ENCODE measurements around the gene FAM163B. TPM values are rescaled to one million over a fixed set of nuclear protein-coding genes. Genes with fewer than 3 reads are reported as not detected.
"Not testable (repeated sequence)": the region's sequence is repeated elsewhere in the genome, so short reads cannot be mapped to it uniquely, and the experiment has no call there.

The FAM163B gene
- total RNA-seq, 2 experiments from 2014 or later = not detected

DNA sequence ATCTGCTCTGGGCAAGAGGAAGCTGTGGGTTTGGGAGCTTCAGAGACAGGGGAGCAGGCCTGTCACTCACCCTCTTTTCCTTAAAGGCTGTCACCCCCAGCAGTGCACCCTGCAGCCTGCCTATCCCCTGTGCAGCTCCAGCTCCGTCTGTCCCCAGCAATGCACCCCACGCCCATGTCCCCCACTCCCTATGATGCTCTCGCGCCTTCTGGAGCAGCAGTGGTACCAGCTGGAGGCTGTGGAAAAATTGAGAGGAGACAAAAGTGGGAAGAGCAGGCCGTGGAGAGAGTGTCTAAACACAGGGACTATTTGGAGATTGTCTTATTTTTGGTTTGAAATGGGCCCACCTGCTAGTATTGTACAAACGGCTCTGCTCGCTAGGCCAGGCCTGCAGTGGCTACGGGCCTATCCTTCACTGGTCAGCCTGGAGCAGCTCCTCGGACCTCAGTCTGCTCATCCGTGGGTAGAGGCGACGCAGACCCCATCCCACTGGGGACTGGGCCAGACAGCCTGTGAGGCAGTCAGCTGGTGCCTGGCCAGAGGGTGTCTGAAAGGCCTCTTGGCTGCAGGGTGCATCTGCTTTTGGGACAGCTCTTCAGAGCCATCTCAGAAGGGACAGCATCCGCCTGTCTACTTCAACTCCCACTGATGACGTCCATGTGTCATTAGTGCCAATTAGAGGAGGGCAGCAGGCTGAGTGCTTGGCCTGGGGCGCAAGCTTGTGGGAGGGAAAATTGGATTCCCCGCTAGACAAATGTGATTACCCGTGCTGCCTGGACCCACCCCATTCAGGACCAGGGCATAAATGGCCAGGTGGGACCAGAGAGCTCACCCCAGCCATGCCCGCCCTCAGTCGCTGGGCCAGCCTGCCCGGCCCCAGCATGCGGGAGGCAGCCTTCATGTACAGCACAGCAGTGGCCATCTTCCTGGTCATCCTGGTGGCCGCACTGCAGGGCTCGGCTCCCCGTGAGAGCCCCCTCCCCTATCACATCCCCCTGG lies 26.6 kb upstream of the FAM163B start, which contains the start of gene DBH:
DBH (plus strand) TSS at position 831 of the 999 bp plus-strand sequence; CDS start at position 840, 9 bp downstream.
- Mint-ChIP-seq H3K36me3 (no peaks in the 10 kb centered on the region), H3K27me3 (peaks cover 8% of the 10 kb centered on the region), H3K4me3 (no peak within 1 kb of the TSS), H3K9me3 (no peaks in the 10 kb centered on the region), H3K27ac (no peak within 1 kb of the TSS), H3K4me1 (no peaks in the 10 kb centered on the region)
- DNase-seq (no peak), ATAC-seq (ENCODE audit: low read depth) (no peak)
- POLR2A ChIA-PET = no interaction called here

DNA sequence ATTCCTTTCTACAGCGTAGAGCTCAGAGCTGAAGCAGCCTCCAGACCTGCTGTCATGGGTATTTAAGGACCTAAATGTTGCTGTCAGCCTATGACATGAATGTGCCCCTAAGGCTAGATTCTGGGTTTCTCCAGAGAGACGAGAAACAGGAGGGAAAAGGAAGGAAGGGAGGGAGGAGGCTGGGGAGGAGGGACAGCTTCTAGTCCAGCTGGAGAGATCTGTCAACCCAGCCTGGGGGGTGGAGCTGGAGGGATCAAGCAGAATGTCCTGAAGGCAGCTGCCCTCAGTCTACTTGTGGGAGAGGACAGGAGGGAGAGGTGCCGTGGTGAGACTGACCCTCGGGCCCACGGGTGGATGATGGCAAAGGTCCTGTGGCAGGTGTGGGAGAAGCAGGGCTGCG lies 25.9 kb upstream of the FAM163B start:
- Mint-ChIP-seq H3K4me3 (no peak overlapping the region), H3K9me3 (no peaks in the 10 kb centered on the region), H3K4me1 (no peaks in the 10 kb centered on the region), H3K27ac (no peak overlapping the region), H3K36me3 (no peaks in the 10 kb centered on the region), H3K27me3 (peaks cover 8% of the 10 kb centered on the region)
- POLR2A ChIA-PET = no interaction called here
- DNase-seq (no peak), ATAC-seq (ENCODE audit: low read depth) (no peak)

DNA sequence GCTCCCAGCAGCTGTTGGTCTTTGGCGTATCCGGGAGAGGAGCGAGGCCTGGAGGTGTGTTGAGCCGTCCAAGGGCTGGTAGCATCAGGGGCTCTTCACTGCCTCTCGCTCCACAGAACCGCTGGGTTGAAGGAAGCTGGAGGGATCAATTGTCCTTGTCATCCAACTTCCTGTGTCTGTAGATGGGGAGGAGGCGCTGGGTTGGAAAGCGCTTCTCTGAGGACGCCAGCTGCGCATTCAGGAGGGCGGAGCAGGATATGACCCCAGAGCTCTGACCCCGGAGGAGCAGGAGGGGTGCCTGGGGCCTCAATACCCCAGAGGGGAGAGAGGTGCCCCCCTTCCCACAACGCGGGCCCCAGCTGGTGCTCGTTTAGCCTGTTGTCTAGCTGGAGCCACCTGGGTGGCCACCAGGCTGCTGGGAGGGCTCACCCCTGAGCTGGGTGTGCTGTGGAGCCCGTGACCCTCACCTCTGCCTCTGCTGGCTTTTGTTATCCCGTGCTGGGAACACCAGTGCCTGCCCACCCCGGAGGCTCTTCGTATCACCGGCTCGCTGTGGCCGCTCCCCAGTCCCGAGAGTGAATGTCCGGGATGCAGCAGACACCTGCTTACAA lies 25.0 kb upstream of the FAM163B start:
- no peak overlapping the region for H3K4me3 Mint-ChIP-seq
- no peaks in the 10 kb centered on the region for H3K4me1 Mint-ChIP-seq
- H3K36me3 Mint-ChIP-seq = no peaks in the 10 kb centered on the region
- ATAC-seq (ENCODE audit: low read depth) = no peak
- H3K9me3 Mint-ChIP-seq = no peaks in the 10 kb centered on the region
- H3K27ac Mint-ChIP-seq = no peak overlapping the region
- POLR2A ChIA-PET = interaction anchor here (1.5 kb wide), 1 partner anchor 49 kb away, joined by 5 read pairs; no protein-coding TSS in a partner anchor
- peaks cover 8% of the 10 kb centered on the region for H3K27me3 Mint-ChIP-seq
- no peak for DNase-seq

DNA sequence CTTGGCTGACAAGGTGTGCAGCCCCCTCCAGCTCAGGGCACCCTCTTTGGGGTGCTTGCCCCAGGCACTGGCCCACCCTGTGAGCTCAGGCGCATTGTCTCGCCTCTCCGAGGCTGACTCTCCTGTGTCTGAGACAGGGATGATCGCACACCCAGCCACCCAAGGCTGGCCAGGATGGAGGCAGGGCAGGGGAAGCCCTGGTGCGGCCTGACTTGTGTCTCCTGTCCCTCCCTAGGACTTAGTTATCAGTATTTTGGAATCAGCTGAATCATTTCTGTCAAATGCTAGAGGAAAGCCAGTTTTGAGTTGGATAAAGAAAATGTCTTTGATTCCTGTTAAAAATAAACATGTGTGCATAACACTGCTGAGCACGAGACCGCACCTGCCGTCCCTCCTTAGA lies 24.5 kb upstream of the FAM163B start:
- H3K27ac Mint-ChIP-seq = no peak overlapping the region
- H3K27me3 Mint-ChIP-seq = peaks cover 8% of the 10 kb centered on the region
- DNase-seq (no peak), ATAC-seq (ENCODE audit: low read depth) (no peak)
- no peaks in the 10 kb centered on the region for H3K9me3 Mint-ChIP-seq
- H3K36me3 Mint-ChIP-seq = no peaks in the 10 kb centered on the region
- no peak overlapping the region for H3K4me3 Mint-ChIP-seq
- H3K4me1 Mint-ChIP-seq = no peaks in the 10 kb centered on the region
- POLR2A ChIA-PET = interaction anchor here (1.5 kb wide), 1 partner anchor 50 kb away, joined by 5 read pairs; no protein-coding TSS in a partner anchor

DNA sequence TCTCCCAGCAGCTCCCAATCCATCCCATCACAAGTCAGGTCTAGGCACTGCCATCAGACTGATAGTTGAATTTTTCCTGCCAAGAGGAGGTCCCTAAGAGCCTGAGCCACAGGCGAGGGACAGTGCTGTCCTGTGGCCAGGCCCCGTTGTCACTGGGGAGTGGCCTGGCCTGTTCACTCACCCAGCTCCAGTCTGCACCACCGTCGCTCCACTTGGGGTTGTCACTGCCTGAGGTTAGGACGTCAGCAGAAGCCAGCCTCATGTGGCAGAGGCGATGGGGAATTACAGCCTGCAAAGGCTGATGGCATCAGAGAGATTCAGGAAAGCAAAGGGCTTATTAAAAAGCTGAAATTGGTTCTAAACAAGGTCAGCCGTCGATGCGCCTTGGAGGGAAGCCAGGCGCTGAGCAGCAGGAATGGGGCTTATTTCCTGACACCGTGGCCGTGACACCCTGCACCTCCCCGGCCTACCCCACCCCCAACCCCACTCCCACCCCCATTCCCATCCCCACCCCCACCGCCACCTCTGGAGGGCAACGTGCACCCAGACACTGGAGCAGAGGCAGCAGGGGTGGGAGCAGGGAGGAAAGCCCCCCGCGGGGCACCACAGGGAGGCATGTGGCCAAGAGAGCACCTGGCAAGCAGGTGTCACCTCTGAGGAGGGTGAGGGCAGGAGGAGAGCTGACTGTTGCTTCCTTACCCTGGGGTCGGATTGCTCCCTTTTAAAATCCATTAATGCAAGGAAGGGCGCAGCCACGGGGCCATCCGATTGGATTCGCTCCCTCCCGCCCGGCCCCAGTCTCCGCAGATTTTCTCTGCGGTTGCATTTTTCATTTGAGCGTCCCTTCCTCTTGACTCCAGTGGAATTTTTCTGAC lies 23.9 kb upstream of the FAM163B start:
- Mint-ChIP-seq H3K36me3 (no peaks in the 10 kb centered on the region), H3K4me1 (no peaks in the 10 kb centered on the region), H3K9me3 (no peaks in the 10 kb centered on the region), H3K27me3 (peaks cover 8% of the 10 kb centered on the region), H3K4me3 (no peak overlapping the region), H3K27ac (no peak overlapping the region)
- DNase-seq (no peak), ATAC-seq (ENCODE audit: low read depth) (no peak)
- POLR2A ChIA-PET = interaction anchor here (1.5 kb wide), 1 partner anchor 50 kb away, joined by 5 read pairs; no protein-coding TSS in a partner anchor

DNA sequence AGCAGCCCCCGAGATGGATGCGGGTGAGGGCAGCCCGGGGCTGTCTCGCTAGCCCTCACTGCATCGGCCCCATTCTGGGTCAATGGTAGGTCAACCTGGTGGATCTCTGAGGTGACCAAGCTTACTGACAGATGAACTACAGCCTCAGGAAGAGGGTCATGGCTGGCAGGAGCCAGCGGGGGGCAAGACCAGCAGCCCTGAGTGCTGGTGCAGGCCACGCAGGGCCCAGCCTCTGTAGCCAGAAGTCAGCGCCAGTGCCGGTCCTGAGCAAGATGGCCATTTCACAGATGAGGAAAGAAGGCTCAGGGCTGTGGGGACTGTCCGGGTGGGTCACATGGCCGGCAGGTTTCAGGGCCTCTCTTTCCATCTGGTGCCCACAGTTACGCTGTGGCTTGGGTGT lies 21.9 kb upstream of the FAM163B start:
- Mint-ChIP-seq H3K27me3 (peaks cover 6% of the 10 kb centered on the region), H3K27ac (no peak overlapping the region), H3K9me3 (peaks cover 5% of the 10 kb centered on the region), H3K4me1 (no peaks in the 10 kb centered on the region), H3K4me3 (no peak overlapping the region), H3K36me3 (no peaks in the 10 kb centered on the region)
- POLR2A ChIA-PET = no interaction called here
- ATAC-seq (ENCODE audit: low read depth) (no peak), DNase-seq (no peak)

DNA sequence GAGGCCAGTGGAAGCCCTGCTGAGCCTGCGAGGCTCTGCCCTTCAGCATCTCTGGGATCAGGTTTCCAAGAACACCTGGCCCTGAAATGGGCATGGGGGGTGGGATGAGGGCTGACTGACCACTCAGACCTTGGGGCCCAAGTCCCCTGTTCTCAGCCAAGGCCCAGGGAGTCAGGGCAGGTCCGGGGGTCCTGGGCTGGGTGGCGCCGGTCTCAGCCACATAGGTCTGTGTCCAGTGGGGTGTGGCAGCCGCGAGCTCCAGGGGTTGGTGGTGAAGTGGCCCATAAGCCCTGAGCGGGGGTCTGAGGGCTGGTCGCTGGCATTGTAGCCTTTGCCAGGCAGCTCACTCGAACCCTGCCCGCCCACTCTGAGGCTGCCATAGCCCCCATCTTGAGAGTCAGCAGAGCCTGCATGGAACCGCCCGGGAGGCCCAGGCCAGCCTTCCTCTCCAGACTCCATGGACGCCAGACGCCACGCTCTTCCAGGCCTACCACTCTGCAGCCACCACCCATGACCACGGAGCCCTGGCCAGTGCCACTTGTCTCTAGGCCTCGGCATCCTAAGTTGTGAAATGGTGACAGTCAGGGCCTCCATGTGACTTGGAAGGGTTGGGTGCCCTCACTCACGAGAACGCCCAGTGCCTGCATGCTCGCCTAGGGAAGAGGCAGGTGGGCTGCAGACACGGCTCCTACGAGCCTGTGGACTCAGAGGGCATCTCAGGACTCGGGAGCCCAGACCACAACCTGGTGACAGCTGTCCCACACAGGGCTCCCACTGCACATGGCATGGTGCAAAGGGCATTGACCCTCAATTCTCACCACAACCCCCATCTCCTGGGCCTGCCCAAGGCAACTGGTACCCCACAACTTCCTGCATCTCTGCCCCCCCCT lies 20.3 kb upstream of the FAM163B start:
- Mint-ChIP-seq H3K9me3 (peaks cover 10% of the 10 kb centered on the region), H3K4me1 (no peaks in the 10 kb centered on the region), H3K36me3 (no peaks in the 10 kb centered on the region), H3K27ac (no peak overlapping the region), H3K4me3 (no peak overlapping the region), H3K27me3 (peaks cover 2% of the 10 kb centered on the region)
- ATAC-seq (ENCODE audit: low read depth) = no peak
- POLR2A ChIA-PET = no interaction called here
- no peak for DNase-seq

DNA sequence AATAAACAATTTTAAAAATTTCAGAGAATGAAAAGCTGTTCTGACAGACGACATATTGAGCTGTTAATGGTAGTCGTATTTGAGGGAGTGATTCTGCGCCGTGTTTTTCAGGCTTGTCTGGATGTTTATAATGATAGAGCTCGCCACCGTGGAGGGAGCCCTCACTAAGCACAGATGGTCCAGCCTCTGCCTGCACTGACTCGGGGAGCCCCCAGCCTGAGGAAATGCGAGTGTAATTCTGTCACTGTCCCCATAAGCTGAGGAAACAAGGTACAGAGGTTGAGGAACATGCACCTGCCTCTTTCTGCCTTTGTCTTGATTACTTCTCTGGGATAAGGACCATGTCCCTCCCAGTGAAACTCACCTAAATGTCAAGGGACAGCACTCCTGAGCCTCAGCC lies 19.6 kb upstream of the FAM163B start:
- ATAC-seq (ENCODE audit: low read depth) (no peak), DNase-seq (no peak)
- Mint-ChIP-seq H3K4me1 (no peaks in the 10 kb centered on the region), H3K27me3 (peaks cover 4% of the 10 kb centered on the region), H3K36me3 (no peaks in the 10 kb centered on the region), H3K27ac (no peak overlapping the region), H3K9me3 (peaks cover 13% of the 10 kb centered on the region), H3K4me3 (no peak overlapping the region)
- POLR2A ChIA-PET = no interaction called here

DNA sequence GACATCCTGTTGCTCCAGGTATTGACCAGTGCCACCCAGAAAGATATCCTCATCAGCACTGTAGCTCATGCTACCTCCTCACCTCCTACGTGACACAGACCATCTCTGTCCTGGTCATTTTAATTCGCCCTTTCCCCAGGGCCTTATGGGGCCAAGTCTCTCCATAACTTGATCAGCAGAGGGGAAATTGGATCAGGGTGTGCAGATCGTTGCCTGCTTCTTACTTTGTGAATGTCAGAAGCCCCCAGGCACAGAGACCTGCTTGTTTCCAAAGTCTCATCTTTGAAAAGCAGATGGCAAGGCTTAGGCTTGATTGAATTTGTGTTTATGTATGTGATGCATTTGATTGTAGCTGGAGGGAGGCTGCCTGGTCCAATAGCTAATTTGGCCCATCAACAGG lies 18.2 kb upstream of the FAM163B start:
- Mint-ChIP-seq H3K27me3 (peaks cover 2% of the 10 kb centered on the region), H3K27ac (no peak overlapping the region), H3K36me3 (no peaks in the 10 kb centered on the region), H3K4me3 (no peak overlapping the region), H3K9me3 (peaks cover 13% of the 10 kb centered on the region), H3K4me1 (peaks cover 2% of the 10 kb centered on the region)
- POLR2A ChIA-PET = no interaction called here
- DNase-seq (no peak), ATAC-seq (ENCODE audit: low read depth) (no peak)

DNA sequence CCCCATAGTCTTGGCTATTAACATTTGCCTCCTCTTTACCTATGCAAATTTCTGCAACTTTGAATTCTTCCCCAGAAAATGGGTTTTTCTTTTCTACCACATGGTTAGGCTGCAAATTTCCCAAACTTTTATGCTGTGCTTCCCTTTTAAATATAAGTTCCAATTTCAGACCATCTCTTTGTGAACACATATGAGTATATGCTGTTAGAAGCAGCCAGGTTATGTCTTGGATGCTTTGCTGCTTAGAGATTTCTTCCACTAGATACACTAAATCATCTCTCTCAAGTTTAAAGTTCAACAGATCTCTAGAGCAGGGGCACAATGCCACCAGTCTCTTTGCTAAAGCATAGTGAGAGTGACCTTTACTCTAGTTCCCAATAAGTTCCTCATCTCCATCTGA lies 16.8 kb upstream of the FAM163B start:
- H3K9me3 Mint-ChIP-seq = peaks cover 15% of the 10 kb centered on the region
- POLR2A ChIA-PET; ATAC-seq (ENCODE audit: low read depth); H3K36me3 Mint-ChIP-seq; H3K27ac Mint-ChIP-seq; H3K27me3 Mint-ChIP-seq; DNase-seq; H3K4me3 Mint-ChIP-seq: not testable (repeated sequence)
- peaks cover 12% of the 10 kb centered on the region for H3K4me1 Mint-ChIP-seq

DNA sequence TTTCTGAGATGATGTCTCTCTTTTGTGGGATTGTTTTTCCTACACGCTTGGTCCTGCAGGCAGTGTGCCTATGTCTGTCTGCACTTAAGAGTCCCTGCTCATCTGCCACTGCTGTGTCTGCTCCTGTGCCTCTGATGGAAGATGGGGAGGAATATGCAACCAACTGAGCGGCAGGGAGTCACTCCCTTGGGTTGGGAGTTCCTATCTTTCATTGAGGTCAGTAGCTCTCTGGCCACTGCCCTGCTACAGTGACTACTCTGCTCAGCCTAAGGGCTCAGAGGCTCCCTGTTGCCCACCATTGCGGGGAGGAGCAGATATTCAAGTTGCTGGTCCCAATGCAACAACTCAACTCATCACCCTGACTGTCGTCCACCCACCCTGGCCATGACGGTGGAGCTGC lies 13.4 kb upstream of the FAM163B start:
- H3K27me3 Mint-ChIP-seq = peaks cover 11% of the 10 kb centered on the region
- peaks cover 3% of the 10 kb centered on the region for H3K36me3 Mint-ChIP-seq
- POLR2A ChIA-PET = interaction anchor here (0.9 kb wide), 1 partner anchor 61 kb away, joined by 5 read pairs; no protein-coding TSS in a partner anchor
- H3K27ac Mint-ChIP-seq = no peak overlapping the region
- peaks cover 29% of the 10 kb centered on the region for H3K4me1 Mint-ChIP-seq
- peaks cover 15% of the 10 kb centered on the region for H3K9me3 Mint-ChIP-seq
- DNase-seq (no peak), ATAC-seq (ENCODE audit: low read depth) (no peak)
- no peak overlapping the region for H3K4me3 Mint-ChIP-seq

DNA sequence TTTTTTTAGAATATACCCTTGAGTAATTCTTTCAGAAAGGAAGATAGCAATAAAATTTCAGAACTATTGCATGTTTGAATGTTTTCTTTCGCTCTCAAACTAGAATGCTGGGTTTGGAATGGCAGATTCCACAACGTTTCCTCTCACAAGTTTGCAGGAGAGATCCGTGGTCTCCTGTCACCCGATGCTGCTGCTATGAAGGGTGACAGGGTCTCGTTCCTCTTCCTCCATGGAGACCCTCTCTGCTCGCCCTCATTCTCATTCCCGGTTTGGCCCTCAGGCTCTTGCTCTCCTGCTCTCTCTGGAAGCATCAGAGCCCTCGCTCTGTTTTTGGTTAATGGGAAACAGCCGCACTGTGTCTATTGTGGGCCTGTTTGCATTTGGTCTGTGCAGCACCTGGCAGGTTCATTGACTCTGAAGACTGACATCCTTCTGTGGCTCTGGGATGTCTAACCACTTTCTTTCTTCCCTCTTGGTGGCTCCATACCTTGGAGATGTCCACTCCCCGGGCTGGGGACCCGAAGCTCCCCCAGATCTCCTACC lies 12.6 kb upstream of the FAM163B start:
- Mint-ChIP-seq H3K4me3 (peak overlapping the region; percentile 28), H3K27ac (peak overlapping the region; percentile 36)

More for the DNA sequence above, 12.6 kb upstream of the FAM163B start:
- Mint-ChIP-seq H3K36me3 (peaks cover 3% of the 10 kb centered on the region), H3K4me1 (peaks cover 31% of the 10 kb centered on the region), H3K27me3 (peaks cover 11% of the 10 kb centered on the region), H3K9me3 (peaks cover 15% of the 10 kb centered on the region)
- DNase-seq (no peak), ATAC-seq (ENCODE audit: low read depth) (no peak)
- POLR2A ChIA-PET = interaction anchor here (0.9 kb wide), 1 partner anchor 62 kb away, joined by 5 read pairs; no protein-coding TSS in a partner anchor

All from activated naive CD8-positive, alpha-beta T cell treated with anti-CD3 and anti-CD28 coated beads, Interleukin-2, amount 10 ng/mL, durations not matched to agents 7 days and 5 days (primary cell).